ENCODE data around the gene INPP5A. TPM values are rescaled to one million over a fixed set of nuclear protein-coding genes. Genes with fewer than 3 reads are reported as not detected.
"Not testable (repeated sequence)": the region's sequence is repeated elsewhere in the genome, so short reads cannot be mapped to it uniquely, and the experiment has no call there.

The INPP5A gene
- total RNA-seq, 6 experiments from 2014 or later = 58.9 to 64.6 (median 63.8) TPM

GRCh38 chr10:132702601-132703418 lies 165.2 kb downstream of the INPP5A start:
- peaks cover 30% of the 10 kb centered on the region for H3K36me3 Mint-ChIP-seq (ENCODE audit: low read depth)
- DNase-seq = no peak
- H3K4me1 Mint-ChIP-seq (ENCODE audit: low read depth) = peaks cover 4% of the 10 kb centered on the region; the same call in 1 of the 2 replicates
- TF ChIP-seq CTCF (IDR thresholded peaks at IDR 0.05) = no peak
- no peak overlapping the region for H3K27ac Mint-ChIP-seq
- H3K4me3 Mint-ChIP-seq = no peak overlapping the region
- peaks cover 2% of the 10 kb centered on the region for H3K27me3 Mint-ChIP-seq (ENCODE audit: insufficient read depth)
- peaks cover 14% of the 10 kb centered on the region for H3K9me3 Mint-ChIP-seq

GRCh38 chr10:132703419-132704007 lies 165.9 kb downstream of the INPP5A start:
- no peak overlapping the region for H3K4me3 Mint-ChIP-seq
- H3K9me3 Mint-ChIP-seq = peaks cover 14% of the 10 kb centered on the region
- DNase-seq = no peak
- no peak for TF ChIP-seq CTCF (IDR thresholded peaks at IDR 0.05)
- no peak overlapping the region for H3K27ac Mint-ChIP-seq
- peaks cover 2% of the 10 kb centered on the region for H3K27me3 Mint-ChIP-seq (ENCODE audit: insufficient read depth)
- H3K4me1 Mint-ChIP-seq (ENCODE audit: low read depth) = peaks cover 4% of the 10 kb centered on the region; the same call in 1 of the 2 replicates
- H3K36me3 Mint-ChIP-seq (ENCODE audit: low read depth) = peaks cover 28% of the 10 kb centered on the region

GRCh38 chr10:132704008-132704814 lies 166.6 kb downstream of the INPP5A start:
- H3K27ac Mint-ChIP-seq = no peak overlapping the region
- TF ChIP-seq CTCF (IDR thresholded peaks at IDR 0.05) = no peak
- peaks cover 2% of the 10 kb centered on the region for H3K27me3 Mint-ChIP-seq (ENCODE audit: insufficient read depth)
- peaks cover 4% of the 10 kb centered on the region; the same call in 1 of the 2 replicates for H3K4me1 Mint-ChIP-seq (ENCODE audit: low read depth)
- H3K4me3 Mint-ChIP-seq = no peak overlapping the region
- peaks cover 14% of the 10 kb centered on the region for H3K9me3 Mint-ChIP-seq
- no peak for DNase-seq
- H3K36me3 Mint-ChIP-seq (ENCODE audit: low read depth) = peaks cover 26% of the 10 kb centered on the region

GRCh38 chr10:132704815-132705064 lies 167.2 kb downstream of the INPP5A start:
- not testable (repeated sequence) for DNase-seq

GRCh38 chr10:132705173-132705572 lies 167.6 kb downstream of the INPP5A start:
- Mint-ChIP-seq H3K9me3 (peaks cover 14% of the 10 kb centered on the region), H3K27ac (no peak overlapping the region), H3K4me1 (ENCODE audit: low read depth) (peaks cover 4% of the 10 kb centered on the region; the same call in 1 of the 2 replicates), H3K4me3 (no peak overlapping the region), H3K27me3 (ENCODE audit: insufficient read depth) (peaks cover 2% of the 10 kb centered on the region), H3K36me3 (ENCODE audit: low read depth) (peaks cover 28% of the 10 kb centered on the region)
- TF ChIP-seq CTCF (IDR thresholded peaks at IDR 0.05) = no peak
- DNase-seq = no peak

More at GRCh38 chr10:132704815-132705064, 167.2 kb downstream of the INPP5A start:
- H3K27me3 Mint-ChIP-seq (ENCODE audit: insufficient read depth); H3K4me1 Mint-ChIP-seq (ENCODE audit: low read depth); H3K27ac Mint-ChIP-seq; H3K4me3 Mint-ChIP-seq: not testable (repeated sequence)
- Mint-ChIP-seq H3K9me3 (peaks cover 14% of the 10 kb centered on the region), H3K36me3 (ENCODE audit: low read depth) (peaks cover 26% of the 10 kb centered on the region)
